Heart right ventricle (tissue), 16 donors: ENCODE results near the gene B3GNT3. TPM values are rescaled to one million over a fixed set of nuclear protein-coding genes. Genes with fewer than 3 reads are reported as not detected.

Source experiments
- ATAC-seq, 8 donors: fragments of 200-7000 bp; cut with Tn5 transposase; one replicate each; pipeline ENCODE4 v1.9.1; 2020; ENCODE audit warnings: mild to moderate bottlenecking in 8 of 8, moderate library complexity in 8 of 8, moderate number of reproducible peaks in 1 of 8
- DNase-seq, 2 donors: peaks; one replicate each; pipeline ENCODE4 v3.0.0-alpha.2; 2020
- H3K27ac ChIP-seq, 10 donors: fragments of 200-600 bp; sonication (generic) in 2 of 10; one replicate each; pipeline versions ENCODE4 v1.5.0 to v1.8.0; 2020 to 2022; ENCODE audit warnings: mild to moderate bottlenecking in 3 of 10
- H3K27me3 ChIP-seq, 7 donors: fragments of 200-600 bp; one replicate each; pipeline ENCODE4 v1.8.0; 2021 to 2022; ENCODE audit warnings: mild to moderate bottlenecking in 2 of 7
- H3K36me3 ChIP-seq, 9 donors: fragments of 200-600 bp; sonication (generic) in 1 of 9; one replicate each; pipeline versions ENCODE4 v1.5.0 to v1.8.0; 2020 to 2022; ENCODE audit warnings: mild to moderate bottlenecking in 2 of 9
- H3K4me1 ChIP-seq, 9 donors: fragments of 200-600 bp; sonication (generic) in 1 of 9; one replicate each; pipeline versions ENCODE4 v1.5.0 to v1.8.0; 2020 to 2022; ENCODE audit warnings: mild to moderate bottlenecking in 4 of 9
- H3K4me3 ChIP-seq, 10 donors: fragments of 200-600 bp; sonication (generic) in 2 of 10; one replicate each; pipeline versions ENCODE4 v1.5.0 to v1.8.0; 2020 to 2022; ENCODE audit warnings: mild to moderate bottlenecking in 7 of 10, moderate library complexity in 2 of 10
- H3K9me3 ChIP-seq, 11 donors: fragments of 200-600 bp in 10 of 11; sonication (generic) in 2 of 11; one replicate each; pipeline versions ENCODE4 v1.5.0 to v1.8.0; 2013 to 2022; ENCODE audit warnings: mild to moderate bottlenecking in 2 of 11, control low read depth in 1 of 11, moderate library complexity in 1 of 11
- CTCF ChIP-seq, 9 donors: fragments of 200-600 bp; sonication (generic) in 2 of 9; IDR thresholded peaks; one replicate each; pipeline versions ENCODE4 v1.5.0 to v1.8.0; 2021 to 2022; ENCODE audit warnings: antibody characterized with exemption in 9 of 9, mild to moderate bottlenecking in 5 of 9, moderate library complexity in 1 of 9
- WGBS, 2 donors: extraction: QIAGEN DNeasy Blood & Tissue Kit; methylation state at CpG; one replicate each; pipeline ENCODE4 v1.1.7; 2013; ENCODE audit warnings: inconsistent platforms in 1 of 2; 5-methylcytosine and 5-hydroxymethylcytosine counted together
- intact Hi-C, 10 donors: fragments of 100-400 bp; cut with DNase I; formaldehyde crosslinking; loops; one replicate each; pipeline versions ENCODE4 v1.11.1 to v1.14.2; 2022
- polyA plus RNA-seq, 2 donors: library from polyadenylated mRNA; stranded (reverse); fragments of 200-250 nt; gene quantifications; one replicate each; pipeline ENCODE4 v1.2.3, GENCODE V29; 2013
- total RNA-seq, 10 donors: library from RNA; stranded (reverse); fragmentation: NEBNext Ultra II Directional in 3 of 10; extraction: Animal tissue kit (Norgen Biotek cat#: 25700) in 3 of 10; gene quantifications; one replicate each; pipeline versions ENCODE4 v1.2.1 to v1.2.4, GENCODE V29; 2021 to 2023
- donor health status: Arrhythmogenic right ventricular cardiomyopathy.
- donor health status: ischemic (EF 13 %, LVEDD 7.1; RV severe dilation, severe dysfunction).
- donor health status: healthy with polysubstance abuse.
- donor health status: DM: no; HTN: yes; CAD: no.
- donor health status: DM: no; HTN: no; CAD: no.
- donor health status: ischemic (EF 25% LVEDD 6.9; RV normal size, moderate dysfunction).
- donor health status: ischemic (EF 25% LVEDD 5.7; RV mildly dilated, moderate dysfunction).
- donor health status: healthy.
- donor health status: DM: yes; HTN: yes; CAD: no.
- donor health status: Ischemic cardiomyopathy.
- donor health status: ischemic (EF 35%, LVEDD 5.7; RV mildly dilated, moderate dysfunction).
- donor health status: nonischemic (EF 11% LVEDD 7.7; RV severe dilation, severe dysfunction).
- donor health status: DM: yes; HTN: yes; CAD: no.
- donor health status: PGD.
- donor health status: ischemic (EF 29% LVEDD 5.4; RV normal size, mild dysfunction).
- donor health status: nonischemic (EF 23%, LVEDD 6.1; RV moderate dilation, normal function).

Gene B3GNT3
- total and polyA plus RNA-seq, 12 donors: not detected

GRCh38 chr19:17757125-17757524, 37.8 kb upstream of the B3GNT3 start:
- 24 to 29% methylated on average over 9 of the region's 9 CpGs for WGBS, 2 donors

GRCh38 chr19:17758515-17758914, 36.4 kb upstream of the B3GNT3 start:
- ATAC-seq (no peak), DNase-seq (no peak)
- TF ChIP-seq CTCF (IDR thresholded peaks at IDR 0.05): no peak
- Histone ChIP-seq H3K4me1 (peaks cover 0 to 18% (median 0%) of the 10 kb centered on the region in 9 donors), H3K27ac (no peak overlapping the region), H3K4me3 (no peak overlapping the region), H3K9me3 (no peaks in the 10 kb centered on the region), H3K36me3 (no peaks in the 10 kb centered on the region), H3K27me3 (peaks cover 0 to 13% (median 0%) of the 10 kb centered on the region in 7 donors)
- WGBS, 2 donors: 60 to 62% methylated on average over 5 of the region's 5 CpGs
- intact Hi-C loops: no loop called here

More at GRCh38 chr19:17757125-17757524, 37.8 kb upstream of the B3GNT3 start:
- Histone ChIP-seq H3K27me3 (peaks cover 0 to 13% (median 0%) of the 10 kb centered on the region in 7 donors), H3K36me3 (no peaks in the 10 kb centered on the region), H3K27ac (no peak overlapping the region), H3K9me3 (no peaks in the 10 kb centered on the region), H3K4me1 (peaks cover 0 to 19% (median 0%) of the 10 kb centered on the region in 9 donors), H3K4me3 (no peak overlapping the region)
- DNase-seq (peak; percentile 61 to 76), ATAC-seq (peak; percentile 67 to 96 (median 88))
- intact Hi-C loops: no loop called here
- no peak for TF ChIP-seq CTCF (IDR thresholded peaks at IDR 0.05)

- intact Hi-C loops: loop anchor here in 4 of 10 donors (5.0 to 10.0 kb wide), 3 partner anchors 54 to 306 kb away; no protein-coding TSS in a partner anchor
- H3K4me1 ChIP-seq: peaks cover 0 to 4% (median 0%) of the 10 kb centered on the region in 9 donors
- peaks cover 0 to 10% (median 0%) of the 10 kb centered on the region in 7 donors for H3K27me3 ChIP-seq
- ATAC-seq (no peak), DNase-seq (no peak)
- H3K36me3 ChIP-seq: peaks cover 0 to 5% (median 0%) of the 10 kb centered on the region in 9 donors
- no peak overlapping the region for H3K27ac ChIP-seq
- TF ChIP-seq CTCF (IDR thresholded peaks at IDR 0.05): no peak
- no peaks in the 10 kb centered on the region for H3K9me3 ChIP-seq
- no peak overlapping the region for H3K4me3 ChIP-seq
- WGBS, 2 donors: 84% methylated on average over 4 of the region's 4 CpGs
These were observed 33.8 kb upstream of the B3GNT3 start for GRCh38 chr19:17761148-17761547.

GRCh38 chr19:17762505-17763229, 32.3 kb upstream of the B3GNT3 start:
- Histone ChIP-seq H3K9me3 (no peaks in the 10 kb centered on the region), H3K27me3 (peaks cover 0 to 10% (median 0%) of the 10 kb centered on the region in 7 donors), H3K4me3 (no peak overlapping the region), H3K36me3 (peaks cover 0 to 13% (median 0%) of the 10 kb centered on the region in 9 donors), H3K4me1 (peaks cover 0 to 13% (median 6%) of the 10 kb centered on the region in 9 donors), H3K27ac (no peak overlapping the region)
- 55 to 70% methylated on average over 17 of the region's 17 CpGs for WGBS, 2 donors
- TF ChIP-seq CTCF (IDR thresholded peaks at IDR 0.05): no peak
- DNase-seq: no peak
- intact Hi-C loops: loop anchor here in 4 of 10 donors (5.0 to 10.0 kb wide), 3 partner anchors 55 to 308 kb away; no protein-coding TSS in a partner anchor
- ATAC-seq: no peak
